GM15510 (cell line): ENCODE results near the gene IL3.

Experiments
- POLR2A ChIP-seq: IDR thresholded peaks from 3 replicates; pipeline ENCODE4 v1.6.1; 2011; ENCODE audit warnings: borderline replicate concordance; ENCODE audit not compliant: insufficient read length; ENCODE audit errors: extremely low read depth

The IL3 gene

GRCh38 chr5:132059696-132060500 is 557 bp upstream of the IL3 start:
- TF ChIP-seq POLR2A, result no peak

GRCh38 chr5:132063090-132063911 is 2.8 kb downstream of the IL3 start:
- no peak for TF ChIP-seq POLR2A

GRCh38 chr5:132064140-132064539 is 3.7 kb downstream of the IL3 start:
- TF ChIP-seq POLR2A, result no peak

- TF ChIP-seq POLR2A, result no peak
Measured at GRCh38 chr5:132064738-132065331, 4.4 kb downstream of the IL3 start.

GRCh38 chr5:132065351-132065937 is 5.0 kb downstream of the IL3 start:
- no peak for TF ChIP-seq POLR2A

GRCh38 chr5:132065951-132066701 is 5.7 kb downstream of the IL3 start:
- TF ChIP-seq POLR2A, result no peak

- no peak for TF ChIP-seq POLR2A
Measured at GRCh38 chr5:132066871-132067270, 6.4 kb downstream of the IL3 start.

- no peak for TF ChIP-seq POLR2A
Measured at GRCh38 chr5:132067451-132067850, 7.0 kb downstream of the IL3 start.

- no peak for TF ChIP-seq POLR2A
Measured at GRCh38 chr5:132067941-132068808, 7.7 kb downstream of the IL3 start.

- TF ChIP-seq POLR2A, result no peak
Measured at GRCh38 chr5:132069561-132069960, 9.1 kb downstream of the IL3 start.

- no peak for TF ChIP-seq POLR2A
Measured at GRCh38 chr5:132069994-132070393, 9.5 kb downstream of the IL3 start.

GRCh38 chr5:132070460-132071337 is 10.2 kb downstream of the IL3 start:
- no peak for TF ChIP-seq POLR2A
